SU-DHL-6 (cell line): ENCODE measurements around the gene ENDOV.

Experiments used
- H2AFZ ChIP-seq: fragments of 200-600 bp; sonication (generic); 2 replicates; pipeline ENCODE4 v1.6.1; 2014; ENCODE audit warnings: low read depth, mild to moderate bottlenecking, moderate library complexity, mixed read lengths, antibody characterized with exemption, low read length; ENCODE audit not compliant: severe bottlenecking
- H3F3A ChIP-seq: fragments of 200-600 bp; shearing (Covaris generic); 2 replicates; pipeline ENCODE4 v1.6.0; 2016; ENCODE audit warnings: antibody characterized with exemption, mild to moderate bottlenecking; ENCODE audit not compliant: insufficient read depth
- H3K27ac ChIP-seq: fragments of 200-600 bp; sonication (generic); 2 replicates; pipeline ENCODE4 v1.5.1; 2016; ENCODE audit warnings: low read depth, mild to moderate bottlenecking, low read length, moderate library complexity, mixed read lengths
- H3K27me3 ChIP-seq: fragments of 200-600 bp; sonication (generic), shearing (Covaris generic); 2 replicates; pipeline ENCODE4 v1.6.0; 2014; ENCODE audit warnings: mild to moderate bottlenecking, low read length
- H3K36me3 ChIP-seq: fragments of 200-600 bp; sonication (generic); 2 replicates; pipeline ENCODE4 v1.6.1; 2014; ENCODE audit warnings: mild to moderate bottlenecking, low read length, mixed read lengths
- H3K4me2 ChIP-seq: fragments of 300-600, 200-600 bp; shearing (Covaris generic), sonication (generic); 2 replicates; pipeline ENCODE4 v1.6.0; 2014; ENCODE audit warnings: low read length, low read depth, mild to moderate bottlenecking; ENCODE audit not compliant: poor library complexity, severe bottlenecking
- H3K4me3 ChIP-seq: fragments of 200-600 bp; sonication (generic); 2 replicates; pipeline ENCODE4 v1.5.1; 2014; ENCODE audit warnings: antibody characterized with exemption, low read length, mild to moderate bottlenecking, mixed read lengths; ENCODE audit not compliant: insufficient read depth, poor library complexity, severe bottlenecking
- H3K79me2 ChIP-seq: fragments of 200-600 bp; sonication (generic); 2 replicates; pipeline ENCODE4 v1.6.1; 2014; ENCODE audit warnings: mild to moderate bottlenecking, low read length, moderate library complexity; ENCODE audit not compliant: insufficient read depth
- H3K9ac ChIP-seq: fragments of 200-600 bp; sonication (generic); 2 replicates; pipeline ENCODE4 v1.7.0; 2014; ENCODE audit warnings: mild to moderate bottlenecking, low read length
- H3K9me2 ChIP-seq: fragments of 200-600 bp; sonication (generic); replicated peaks from 2 replicates; pipeline ENCODE4 v1.6.1; 2014; ENCODE audit warnings: low read length; ENCODE audit not compliant: insufficient read depth
- H3K9me3 ChIP-seq: fragments of 200-600 bp; sonication (generic); 2 replicates; pipeline ENCODE4 v1.6.1; 2014; ENCODE audit warnings: low read length, mixed read lengths; ENCODE audit not compliant: insufficient read depth
- H4K20me1 ChIP-seq: fragments of 200-600 bp; sonication (generic); 2 replicates; pipeline ENCODE4 v1.6.1; 2014; ENCODE audit warnings: low read depth, mild to moderate bottlenecking, antibody characterized with exemption, low read length, moderate library complexity, mixed read lengths
- CTCF ChIP-seq: fragments of 200-600 bp; sonication (generic); IDR thresholded peaks from one replicate; pipeline ENCODE4 v1.5.1; 2017; ENCODE audit warnings: antibody characterized with exemption, mild to moderate bottlenecking, low read length, moderate library complexity; ENCODE audit not compliant: insufficient read depth, poor library complexity, severe bottlenecking
- EZH2phosphoT487 ChIP-seq: fragments of 200-600 bp; sonication (generic), shearing (Covaris generic); conservative IDR thresholded peaks from 2 replicates; pipeline ENCODE4 v1.6.1; 2018; ENCODE audit warnings: mild to moderate bottlenecking, antibody characterized with exemption, low read length, moderate library complexity, mixed read lengths

The ENDOV gene

DNA sequence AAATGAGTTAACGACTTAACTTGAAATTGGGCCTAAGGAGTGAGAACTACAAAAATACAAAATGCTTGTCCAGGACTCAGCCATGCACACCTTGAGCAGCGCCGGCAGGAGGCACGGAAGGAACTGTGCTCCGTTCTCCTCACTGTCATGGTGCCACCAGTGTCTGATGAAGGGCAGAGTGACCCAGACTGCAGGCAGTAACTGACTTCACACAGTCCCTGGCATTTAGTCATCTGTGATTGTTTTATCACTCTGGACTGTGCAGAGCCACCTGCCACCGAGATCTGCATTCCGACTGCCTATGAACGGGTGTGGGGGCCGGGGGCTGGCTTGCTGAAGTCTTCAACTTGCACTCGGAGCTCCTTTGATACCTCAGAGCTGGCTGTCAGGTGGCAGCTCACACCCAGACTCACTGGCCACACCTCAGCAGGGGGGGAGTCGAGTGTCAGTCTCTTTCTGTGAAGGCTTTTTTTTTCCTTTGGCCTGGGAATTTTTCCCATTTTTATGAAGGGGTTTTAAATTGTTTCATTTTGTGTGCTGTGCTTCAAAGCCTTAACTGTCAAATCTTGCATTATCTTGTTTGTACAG lies 20.2 kb upstream of the ENDOV start:
- no peak overlapping the region for H2AFZ ChIP-seq
- TF ChIP-seq CTCF (no peak), EZH2phosphoT487 (no peak)
- H3K9me2 ChIP-seq: no peaks in the 10 kb centered on the region
- no peaks in the 10 kb centered on the region for H3K36me3 ChIP-seq
- no peaks in the 10 kb centered on the region for H3K9me3 ChIP-seq
- no peaks in the 10 kb centered on the region for H3F3A ChIP-seq
- no peaks in the 10 kb centered on the region for H4K20me1 ChIP-seq
- H3K4me2 ChIP-seq: no peak overlapping the region
- no peaks in the 10 kb centered on the region for H3K27me3 ChIP-seq
- H3K9ac ChIP-seq: no peak overlapping the region
- no peaks in the 10 kb centered on the region for H3K79me2 ChIP-seq
- no peak overlapping the region for H3K4me3 ChIP-seq
- H3K27ac ChIP-seq: no peak overlapping the region

GRCh38 chr17:80395402-80396151 lies 19.4 kb upstream of the ENDOV start:
- no peaks in the 10 kb centered on the region for H3K27me3 ChIP-seq
- H3F3A ChIP-seq: no peaks in the 10 kb centered on the region
- no peaks in the 10 kb centered on the region for H3K9me2 ChIP-seq
- no peak overlapping the region for H2AFZ ChIP-seq
- TF ChIP-seq CTCF (no peak), EZH2phosphoT487 (no peak)
- H3K9me3 ChIP-seq: no peaks in the 10 kb centered on the region
- H4K20me1 ChIP-seq: no peaks in the 10 kb centered on the region
- H3K36me3 ChIP-seq: no peaks in the 10 kb centered on the region
- H3K9ac ChIP-seq: no peak overlapping the region
- H3K27ac ChIP-seq: no peak overlapping the region
- H3K4me2 ChIP-seq: no peak overlapping the region
- no peak overlapping the region for H3K4me3 ChIP-seq
- no peaks in the 10 kb centered on the region for H3K79me2 ChIP-seq

DNA sequence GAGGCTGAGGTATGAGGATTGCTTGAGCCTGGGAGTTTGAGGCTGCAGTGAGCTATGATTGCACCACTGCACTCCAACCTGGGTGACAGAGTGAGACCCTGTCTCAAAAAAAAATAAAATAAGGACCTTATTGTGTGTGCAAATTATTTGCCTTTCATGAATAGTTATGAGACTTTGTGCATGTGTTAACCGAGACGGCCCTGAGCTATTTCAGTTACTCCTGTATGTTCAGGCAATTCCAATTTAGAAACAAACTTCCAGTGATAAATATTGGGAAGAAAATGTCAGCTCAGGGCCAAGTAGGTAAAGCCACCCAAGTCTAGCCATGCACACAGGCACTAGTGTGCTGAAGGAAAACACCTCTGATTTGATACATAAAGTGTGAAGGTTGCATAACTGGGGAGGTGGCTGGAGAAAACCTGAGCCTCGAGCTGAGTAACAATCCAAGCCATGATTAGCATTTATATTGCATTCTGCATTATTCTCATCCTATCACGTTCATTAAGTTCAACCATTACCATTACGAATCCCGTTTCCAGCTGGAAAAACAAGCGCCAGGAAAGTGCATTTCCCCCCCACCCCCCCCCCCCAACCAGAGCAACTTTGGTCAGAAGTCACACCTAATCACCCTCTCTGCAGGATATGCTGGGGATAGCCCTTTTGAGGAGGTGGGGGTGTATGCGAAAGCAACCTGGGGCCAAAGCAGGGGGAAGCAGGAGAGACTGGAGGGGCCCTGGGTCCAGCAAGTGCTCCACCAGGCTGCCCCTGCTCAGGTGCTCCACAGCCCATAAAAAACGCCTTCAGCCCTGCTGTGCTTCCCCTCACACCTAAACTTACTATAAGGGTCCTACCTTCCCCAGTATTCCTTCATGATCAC lies 18.6 kb upstream of the ENDOV start:
- Histone ChIP-seq H3K27ac (no peak overlapping the region), H3K79me2 (no peaks in the 10 kb centered on the region), H2AFZ (no peak overlapping the region), H3K9ac (no peak overlapping the region), H4K20me1 (no peaks in the 10 kb centered on the region), H3K9me3 (no peaks in the 10 kb centered on the region), H3K27me3 (no peaks in the 10 kb centered on the region), H3K9me2 (no peaks in the 10 kb centered on the region), H3K4me3 (no peak overlapping the region), H3K4me2 (no peak overlapping the region), H3K36me3 (no peaks in the 10 kb centered on the region), H3F3A (no peaks in the 10 kb centered on the region)
- TF ChIP-seq CTCF: no peak
- TF ChIP-seq EZH2phosphoT487: no peak
